ENCODE measurements around the gene GPR157. TPM values are rescaled to one million over a fixed set of nuclear protein-coding genes. Genes with fewer than 3 reads are reported as not detected.

GPR157 gene
- total RNA-seq, 1 donor from 2014 or later = 19.4 TPM

DNA sequence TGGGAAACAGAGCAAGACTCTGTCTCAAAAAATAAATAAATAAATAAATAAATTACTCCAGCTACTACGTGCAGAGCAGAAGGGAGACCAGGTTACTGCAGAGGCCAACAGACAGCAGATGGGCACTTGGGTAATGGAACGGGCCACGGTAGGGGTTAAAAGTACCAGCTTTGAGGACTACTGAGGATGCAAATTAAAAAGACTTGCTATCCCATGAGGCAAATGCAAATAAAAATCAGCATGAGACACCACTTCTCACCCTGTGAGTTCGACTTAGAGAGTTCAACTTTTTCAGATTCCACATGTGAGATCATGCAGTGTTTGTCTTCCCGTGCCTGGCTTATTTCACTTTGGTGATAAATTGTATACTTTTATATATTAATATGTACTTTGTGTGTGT is 66.1 kb downstream of the GPR157 start:
- H3K4me3 ChIP-seq = no peak overlapping the region
- H3K27ac ChIP-seq = no peak overlapping the region
- intact Hi-C loops (cut with DNase I) = no loop called here
- TF ChIP-seq, protein P1, sequence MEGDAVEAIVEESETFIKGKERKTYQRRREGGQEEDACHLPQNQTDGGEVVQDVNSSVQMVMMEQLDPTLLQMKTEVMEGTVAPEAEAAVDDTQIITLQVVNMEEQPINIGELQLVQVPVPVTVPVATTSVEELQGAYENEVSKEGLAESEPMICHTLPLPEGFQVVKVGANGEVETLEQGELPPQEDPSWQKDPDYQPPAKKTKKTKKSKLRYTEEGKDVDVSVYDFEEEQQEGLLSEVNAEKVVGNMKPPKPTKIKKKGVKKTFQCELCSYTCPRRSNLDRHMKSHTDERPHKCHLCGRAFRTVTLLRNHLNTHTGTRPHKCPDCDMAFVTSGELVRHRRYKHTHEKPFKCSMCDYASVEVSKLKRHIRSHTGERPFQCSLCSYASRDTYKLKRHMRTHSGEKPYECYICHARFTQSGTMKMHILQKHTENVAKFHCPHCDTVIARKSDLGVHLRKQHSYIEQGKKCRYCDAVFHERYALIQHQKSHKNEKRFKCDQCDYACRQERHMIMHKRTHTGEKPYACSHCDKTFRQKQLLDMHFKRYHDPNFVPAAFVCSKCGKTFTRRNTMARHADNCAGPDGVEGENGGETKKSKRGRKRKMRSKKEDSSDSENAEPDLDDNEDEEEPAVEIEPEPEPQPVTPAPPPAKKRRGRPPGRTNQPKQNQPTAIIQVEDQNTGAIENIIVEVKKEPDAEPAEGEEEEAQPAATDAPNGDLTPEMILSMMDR (IDR thresholded peaks at IDR 0.05) = no peak
- TF ChIP-seq POLR2AphosphoS5 (IDR thresholded peaks at IDR 0.05; ENCODE audit: insufficient read depth in 1 of 2, low read depth in 1 of 2) (no peak), POLR2A (IDR thresholded peaks at IDR 0.05) (no peak)
- H3K27me3 ChIP-seq = no peaks in the 10 kb centered on the region
- no peak for DNase-seq (ENCODE audit: extremely low spot score in 2 of 2)
- peaks cover 38% of the 10 kb centered on the region for H3K4me1 ChIP-seq
- no peaks in the 10 kb centered on the region for H3K9me3 ChIP-seq
- H3K36me3 ChIP-seq = no peaks in the 10 kb centered on the region

DNA sequence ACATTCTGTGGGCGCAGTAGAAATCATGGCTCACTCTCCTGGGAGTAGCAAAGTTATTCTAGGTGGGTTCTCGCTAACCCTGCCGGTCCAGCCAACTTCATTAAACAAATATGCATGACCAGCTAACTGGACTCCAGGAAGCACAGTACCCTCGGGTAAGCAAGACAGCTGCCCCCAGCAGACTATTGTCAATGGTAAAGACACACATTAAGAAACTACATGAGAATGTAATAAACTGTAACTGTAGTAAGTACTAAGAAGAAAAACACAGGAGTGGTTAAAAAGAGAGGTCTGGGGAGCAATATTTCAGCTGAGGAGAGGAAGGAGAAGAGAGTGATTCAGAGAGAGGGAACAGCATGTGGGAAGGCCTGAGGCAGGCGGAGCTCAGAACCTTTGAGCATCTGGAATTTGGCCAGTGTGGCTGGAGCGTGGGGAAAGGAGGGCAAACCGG is 66.9 kb downstream of the GPR157 start:
- Histone ChIP-seq H3K36me3 (no peaks in the 10 kb centered on the region), H3K27ac (peak overlapping the region; percentile 15), H3K27me3 (no peaks in the 10 kb centered on the region), H3K4me1 (peaks cover 30% of the 10 kb centered on the region), H3K9me3 (no peaks in the 10 kb centered on the region), H3K4me3 (no peak overlapping the region)
- no peak for DNase-seq (ENCODE audit: extremely low spot score in 2 of 2)
- intact Hi-C loops (cut with DNase I) = no loop called here
- TF ChIP-seq, protein P1 (IDR thresholded peaks at IDR 0.05) = no peak
- TF ChIP-seq POLR2A (IDR thresholded peaks at IDR 0.05) (no peak), POLR2AphosphoS5 (IDR thresholded peaks at IDR 0.05; ENCODE audit: insufficient read depth in 1 of 2, low read depth in 1 of 2) (no peak)

DNA sequence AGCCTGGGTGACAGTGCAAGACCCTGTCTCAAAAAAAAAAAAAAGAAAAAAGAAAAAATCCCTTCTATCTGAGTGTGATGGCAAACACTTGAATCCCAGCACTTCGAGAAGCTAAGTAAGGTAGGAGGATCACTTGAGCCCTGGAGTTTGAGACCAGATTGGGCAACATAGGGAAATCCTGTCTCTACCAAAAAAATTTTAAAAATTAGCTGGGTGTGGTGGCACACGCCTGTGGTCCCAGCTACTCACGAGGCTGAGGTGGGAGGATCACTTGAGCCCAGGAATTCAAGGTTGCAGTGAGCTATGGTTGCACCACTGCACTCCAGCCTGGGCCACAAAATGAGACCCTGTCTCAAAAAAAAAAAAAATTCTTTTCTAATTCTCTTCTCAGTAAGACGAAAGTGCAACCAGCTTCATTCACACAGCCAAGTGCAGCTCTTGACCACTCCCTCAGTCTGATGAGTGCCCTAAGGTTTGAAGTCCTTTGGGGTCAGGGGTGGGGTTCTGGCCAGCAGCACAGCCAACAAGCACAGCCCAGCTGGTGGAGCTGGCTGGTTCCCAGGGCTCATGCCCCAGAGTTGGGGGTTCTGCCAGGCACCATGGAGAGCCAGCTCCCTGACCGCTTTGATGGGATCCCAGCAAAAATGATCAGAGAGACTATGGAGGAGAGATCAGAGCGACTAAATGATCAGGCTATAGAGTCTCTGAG is 67.5 kb downstream of the GPR157 start:
- no peak overlapping the region for H3K4me3 ChIP-seq
- no peaks in the 10 kb centered on the region for H3K9me3 ChIP-seq
- intact Hi-C loops (cut with DNase I) = no loop called here
- DNase-seq (ENCODE audit: extremely low spot score in 2 of 2) = no peak
- peak overlapping the region; percentile 15 for H3K27ac ChIP-seq
- H3K4me1 ChIP-seq = peaks cover 24% of the 10 kb centered on the region
- H3K36me3 ChIP-seq = no peaks in the 10 kb centered on the region
- TF ChIP-seq POLR2AphosphoS5 (IDR thresholded peaks at IDR 0.05; ENCODE audit: insufficient read depth in 1 of 2, low read depth in 1 of 2) (no peak), POLR2A (IDR thresholded peaks at IDR 0.05) (no peak)
- TF ChIP-seq, protein P1 (IDR thresholded peaks at IDR 0.05) = no peak
- H3K27me3 ChIP-seq = no peaks in the 10 kb centered on the region

GRCh38 chr1:9059891-9060744 is 68.8 kb downstream of the GPR157 start:
- DNase-seq (ENCODE audit: extremely low spot score in 2 of 2) = no peak
- Histone ChIP-seq H3K27ac (no peak overlapping the region), H3K27me3 (no peaks in the 10 kb centered on the region), H3K4me1 (peaks cover 23% of the 10 kb centered on the region), H3K9me3 (no peaks in the 10 kb centered on the region), H3K4me3 (no peak overlapping the region), H3K36me3 (no peaks in the 10 kb centered on the region)
- TF ChIP-seq POLR2A (IDR thresholded peaks at IDR 0.05) (no peak), POLR2AphosphoS5 (IDR thresholded peaks at IDR 0.05; ENCODE audit: insufficient read depth in 1 of 2, low read depth in 1 of 2) (no peak)
- TF ChIP-seq, protein P1 (IDR thresholded peaks at IDR 0.05) = no peak
- intact Hi-C loops (cut with DNase I) = no loop called here

Data from vagina (tissue), 2 donors.